ENCODE results near the gene ATP12A.

Gene ATP12A

GRCh38 chr13:24680258-24680920 lies at the start of gene ATP12A:
Gene ATP12A, plus strand, starts transcription at chr13:24680408. Its CDS starts 336 bp downstream, at chr13:24680744.
- peak; percentile 35 for DNase-seq

GRCh38 chr13:24630851-24631620 lies 49.2 kb upstream of the ATP12A start:
- DNase-seq: no peak

GRCh38 chr13:24631922-24632321 lies 48.3 kb upstream of the ATP12A start:
- no peak for DNase-seq

GRCh38 chr13:24632382-24633121 lies 47.7 kb upstream of the ATP12A start:
- DNase-seq: no peak

GRCh38 chr13:24636776-24637175 lies 43.4 kb upstream of the ATP12A start:
- DNase-seq: no peak

GRCh38 chr13:24638096-24638495 lies 42.1 kb upstream of the ATP12A start:
- DNase-seq: no peak

- no peak for DNase-seq
These were observed 39.5 kb upstream of the ATP12A start for GRCh38 chr13:24640752-24641151.

- DNase-seq: no peak
These were observed 38.0 kb upstream of the ATP12A start for GRCh38 chr13:24642219-24642618.

- no peak for DNase-seq
These were observed 36.2 kb upstream of the ATP12A start for GRCh38 chr13:24644036-24644435.

- DNase-seq: no peak
These were observed 31.9 kb upstream of the ATP12A start for GRCh38 chr13:24648271-24648670.

- no peak for DNase-seq
These were observed 31.1 kb upstream of the ATP12A start for GRCh38 chr13:24648983-24649687.

GRCh38 chr13:24649688-24650043 lies 30.5 kb upstream of the ATP12A start:
- DNase-seq: no peak

- DNase-seq: no peak
These were observed 30.0 kb upstream of the ATP12A start for GRCh38 chr13:24650161-24650560.

- no peak for DNase-seq
These were observed 28.4 kb upstream of the ATP12A start for GRCh38 chr13:24651718-24652345.

GRCh38 chr13:24652359-24652758 lies 27.8 kb upstream of the ATP12A start:
- no peak for DNase-seq

- no peak for DNase-seq
These were observed 25.5 kb upstream of the ATP12A start for GRCh38 chr13:24654741-24655140.

- no peak for DNase-seq
These were observed 21.0 kb upstream of the ATP12A start for GRCh38 chr13:24659239-24659638.

- DNase-seq: no peak
These were observed 20.0 kb upstream of the ATP12A start for GRCh38 chr13:24660023-24660741.

- no peak for DNase-seq
These were observed 18.5 kb upstream of the ATP12A start for GRCh38 chr13:24661713-24662112.

GRCh38 chr13:24662195-24663088 lies 17.8 kb upstream of the ATP12A start:
- DNase-seq: no peak

GRCh38 chr13:24663089-24663395 lies 17.2 kb upstream of the ATP12A start:
- DNase-seq: no peak

Measured in CD4-positive, alpha-beta T cell treated with Interleukin-17A for 1 hour (primary cell).